T1000 (cell line): ENCODE measurements around the gene ZNF529.
"Not testable (repeated sequence)": the region's sequence is repeated elsewhere in the genome, so short reads cannot be mapped to it uniquely, and the experiment has no call there.

Source experiments
- DNase-seq: peaks from one replicate; lab custom pipeline; 2025; ENCODE audit warnings: mixed read lengths; lab: John Stamatoyannopoulos, UW

The ZNF529 gene

DNA sequence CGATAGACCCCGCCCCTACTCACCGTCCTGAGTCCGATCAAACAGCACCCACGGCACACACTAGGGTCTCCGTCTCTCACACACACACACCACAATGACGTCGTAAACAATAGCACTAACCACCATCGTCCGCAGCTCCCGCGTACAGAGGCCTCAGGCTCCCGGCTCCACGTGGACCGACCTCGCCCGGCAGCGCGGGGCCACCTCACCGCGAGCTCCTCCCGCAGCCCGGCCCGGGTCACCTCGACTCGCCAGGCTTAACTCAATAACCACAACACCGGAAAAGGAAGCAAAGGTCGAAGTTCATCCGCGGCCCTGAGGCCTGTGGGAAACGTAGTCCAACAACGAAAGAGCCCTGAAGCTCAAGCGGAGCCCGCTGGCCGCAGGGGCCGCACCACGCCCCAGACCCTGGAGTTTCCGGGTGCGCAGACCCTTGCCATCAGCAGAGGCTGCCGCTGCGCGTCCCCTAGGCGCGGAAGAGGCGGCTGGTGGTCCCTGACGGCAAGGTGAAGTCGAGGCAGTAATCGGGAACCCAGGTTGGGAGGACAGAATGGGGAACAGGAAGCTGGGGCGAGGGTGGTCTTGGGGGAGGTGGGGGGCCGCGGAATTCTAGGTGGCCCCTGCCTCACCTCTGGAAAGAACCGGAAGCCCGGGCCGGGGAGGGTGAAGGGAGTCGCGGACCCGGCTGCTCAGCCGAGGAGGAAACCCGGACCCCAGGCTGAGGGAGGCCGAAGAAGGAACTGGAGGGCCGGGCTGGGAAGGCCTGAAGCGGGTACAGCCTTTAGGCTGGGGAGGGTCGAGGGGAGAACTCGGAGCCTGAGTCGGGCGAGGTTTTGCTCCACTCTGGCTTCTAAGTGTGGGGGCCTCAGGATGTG is at the start of gene ZNF529:
Gene ZNF529 (minus strand): TSS at position 273 of the 875 bp plus-strand sequence. CDS start 946 bp downstream, outside the sequence.
- DNase-seq: peak; percentile 75

DNA sequence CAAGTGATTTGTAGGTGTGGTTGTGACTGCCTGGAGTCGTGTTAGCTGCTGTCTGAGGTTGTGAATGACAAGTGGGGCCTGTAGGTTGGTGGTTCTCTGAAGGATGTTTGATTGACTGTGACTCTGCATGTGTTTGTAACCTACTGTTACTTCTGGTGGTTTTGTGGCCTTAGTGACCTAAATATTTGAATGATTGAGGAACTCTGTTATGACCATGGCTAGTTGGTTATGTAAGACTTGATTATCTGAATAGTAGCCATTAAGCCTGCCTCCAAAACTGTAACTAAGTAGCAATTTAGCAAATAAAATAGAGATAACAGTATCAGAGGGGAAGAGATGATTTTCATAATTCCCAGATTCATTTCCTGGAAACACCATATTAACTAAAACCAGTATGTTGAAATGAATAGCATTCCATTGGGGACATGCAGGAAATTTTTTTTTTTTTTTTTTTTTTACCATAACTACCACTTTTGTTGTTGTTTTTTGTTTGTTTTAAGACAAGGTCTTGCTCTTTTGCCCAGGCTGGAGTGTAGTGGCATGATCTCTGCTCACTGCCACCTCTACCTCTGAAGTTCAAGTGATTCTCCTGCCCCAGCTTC is 32.9 kb upstream of the ZNF529 start:
- no peak for DNase-seq

GRCh38 chr19:36605101-36605876 is 32.2 kb upstream of the ZNF529 start, which contains the start of gene ZNF382:
Gene ZNF382 (plus strand): TSS chr19:36605313. CDS start chr19:36609915, 4,602 bp downstream.
- DNase-seq: peak; percentile 83

GRCh38 chr19:36604656-36605100 is 31.6 kb upstream of the ZNF529 start:
- peak; percentile 68 for DNase-seq

- DNase-seq: not testable (repeated sequence)
These were observed 29.6 kb upstream of the ZNF529 start for GRCh38 chr19:36602681-36603080.

DNA sequence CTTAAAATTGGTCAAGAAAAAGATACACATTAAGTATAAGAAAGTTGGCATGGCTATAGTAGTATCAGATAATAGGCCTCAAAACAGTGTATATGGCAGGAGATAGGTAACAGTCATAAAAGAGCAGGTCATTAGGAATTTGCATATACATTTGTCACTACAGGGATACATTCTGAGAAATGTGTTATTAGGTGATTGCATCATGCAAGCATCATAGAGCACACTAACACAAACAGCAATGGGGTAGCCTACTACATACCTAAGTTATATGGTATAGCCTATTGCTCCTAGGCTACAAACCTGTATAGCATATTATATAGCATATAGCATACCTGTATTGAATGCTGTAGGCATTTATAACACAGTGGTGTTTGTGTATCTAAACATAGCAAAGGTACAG is 6.2 kb upstream of the ZNF529 start:
- DNase-seq: no peak

GRCh38 chr19:36577271-36577996 is 4.3 kb upstream of the ZNF529 start:
- DNase-seq: no peak

DNA sequence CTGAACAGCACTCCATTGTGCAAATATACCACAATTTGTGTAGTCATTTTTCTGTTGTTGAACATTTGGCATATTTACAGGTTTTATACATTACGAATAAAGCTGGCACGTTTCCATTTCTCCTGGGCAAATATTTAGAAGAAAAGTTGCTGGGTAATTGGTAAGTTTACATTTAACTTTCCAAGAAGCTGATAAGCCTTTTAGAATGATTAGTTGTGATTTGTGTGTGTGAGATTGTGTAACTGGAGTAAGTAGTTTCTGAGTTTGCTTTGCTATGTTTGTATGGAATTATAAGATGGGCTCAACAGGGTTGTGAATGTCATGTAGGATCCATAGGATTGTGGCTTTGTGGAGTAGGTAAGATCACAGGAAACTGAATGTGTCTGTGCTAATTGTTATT is 1.6 kb upstream of the ZNF529 start:
- DNase-seq: no peak

- DNase-seq: no peak
These were observed 1.0 kb upstream of the ZNF529 start for GRCh38 chr19:36573895-36574720.

- DNase-seq: no peak
These were observed 486 bp downstream of the ZNF529 start for GRCh38 chr19:36572593-36573019.

DNA sequence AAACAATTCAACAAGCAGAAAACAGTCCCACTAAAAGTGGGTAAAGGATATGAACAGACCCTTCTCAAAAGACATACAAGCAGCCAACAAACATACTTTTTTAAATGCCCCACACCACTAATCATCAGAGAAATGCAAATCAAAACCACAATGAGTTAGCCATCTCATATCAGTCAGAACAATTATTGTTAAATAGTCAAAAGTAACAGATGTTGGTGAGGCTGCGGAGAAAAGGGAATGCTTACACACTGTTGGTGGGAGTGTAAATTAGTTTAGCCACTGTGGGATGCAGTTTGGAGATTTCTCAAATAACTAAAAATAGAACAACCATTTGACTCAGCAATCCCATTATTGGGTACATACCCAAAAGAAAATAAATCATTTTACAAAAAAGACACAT is 8.7 kb downstream of the ZNF529 start:
- no peak for DNase-seq

DNA sequence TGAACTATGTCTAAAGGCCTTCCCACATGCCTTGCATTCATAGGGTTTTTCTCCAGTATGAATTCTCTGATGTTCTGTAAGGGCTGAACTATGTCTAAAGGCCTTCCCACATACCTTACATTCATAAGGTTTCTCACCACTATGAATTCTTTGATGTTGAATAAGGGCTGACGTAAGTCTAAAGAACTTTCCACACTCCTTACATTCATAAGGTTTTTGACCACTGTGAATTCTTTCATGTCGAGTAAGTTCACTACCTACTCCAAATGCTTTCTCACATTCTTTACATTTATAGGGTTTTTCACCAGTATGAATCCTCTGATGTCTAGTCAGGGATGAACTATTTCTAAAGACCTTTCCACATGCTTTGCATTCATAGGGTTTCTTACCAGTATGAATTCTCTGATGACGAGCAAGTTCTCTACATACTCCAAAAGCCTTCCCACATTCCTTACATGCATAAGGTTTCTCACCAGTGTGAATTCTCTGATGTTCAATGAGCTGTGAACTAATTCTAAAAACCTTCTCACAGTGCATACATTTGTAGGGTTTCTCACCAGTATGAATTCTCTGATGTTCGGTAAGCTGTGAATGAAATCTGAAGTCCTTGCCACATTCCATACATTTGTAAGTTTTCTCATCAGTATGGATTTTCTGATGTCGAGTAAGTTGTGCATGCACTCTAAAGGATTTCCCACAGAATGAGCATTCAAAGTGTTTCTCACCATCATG is 25.9 kb downstream of the ZNF529 start:
- DNase-seq: no peak

GRCh38 chr19:36528921-36529518 is 44.1 kb downstream of the ZNF529 start:
- no peak for DNase-seq

DNA sequence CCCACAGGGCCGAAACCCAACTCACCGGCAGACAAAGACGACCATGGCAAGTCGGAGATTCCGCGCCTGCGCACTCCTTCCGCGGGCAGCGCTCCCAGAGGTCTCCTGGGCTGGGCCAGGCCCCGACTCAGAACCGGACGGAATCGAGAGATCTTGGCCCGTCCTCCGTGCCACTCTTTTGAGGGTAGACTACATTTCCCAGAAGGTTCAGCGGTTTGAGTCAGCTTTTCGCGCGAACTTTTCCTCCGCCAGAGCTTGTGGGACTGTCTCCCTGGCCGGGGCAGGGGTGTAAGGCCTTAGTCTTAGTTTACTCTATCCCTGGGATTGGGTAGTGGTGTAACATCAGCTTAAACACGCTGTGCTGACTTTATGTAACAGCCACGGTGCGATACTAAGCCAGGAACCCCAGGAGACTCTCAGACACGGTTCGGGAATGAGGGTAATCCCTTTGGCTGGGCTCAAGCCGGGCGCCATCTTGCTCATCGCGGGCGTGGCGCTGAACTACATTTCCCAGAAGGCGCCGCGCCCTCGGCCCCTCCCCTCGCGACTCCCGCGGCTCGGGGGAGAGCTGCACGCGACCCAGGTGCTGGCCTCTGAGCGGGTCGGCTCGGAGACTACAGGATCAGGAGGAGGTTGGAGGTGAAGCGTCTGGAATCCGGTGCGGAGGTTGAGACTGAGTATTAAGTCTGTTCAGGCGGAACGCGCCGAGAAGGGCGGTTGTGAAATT is 44.7 kb downstream of the ZNF529 start, which contains the start of gene ZNF260:
Gene ZNF260 (minus strand): TSS at position 78 of the 727 bp plus-strand sequence. CDS start 13,033 bp downstream, outside the sequence.
- peak; percentile 91 for DNase-seq

GRCh38 chr19:36527873-36528193 is 45.3 kb downstream of the ZNF529 start:
- no peak for DNase-seq

- DNase-seq: no peak
These were observed 45.8 kb downstream of the ZNF529 start for GRCh38 chr19:36527341-36527740.

DNA sequence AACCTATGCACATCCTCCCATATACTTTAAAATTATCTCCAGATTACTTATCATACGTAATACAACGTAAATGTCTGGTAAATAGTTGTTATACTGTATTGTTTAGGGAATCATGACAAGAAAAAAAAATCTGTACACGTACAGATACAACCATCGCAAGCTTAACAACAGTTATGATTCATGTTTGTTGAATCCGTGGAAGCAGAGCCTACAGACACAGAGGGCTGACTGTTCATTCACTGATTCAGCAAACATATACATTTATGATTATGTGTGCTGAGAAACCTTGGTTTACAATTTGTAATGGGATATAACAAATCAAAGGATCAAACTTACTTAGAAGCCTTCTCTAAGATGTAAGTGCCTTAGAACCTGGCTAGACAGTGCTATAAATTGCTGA is 46.5 kb downstream of the ZNF529 start:
- no peak for DNase-seq

- no peak for DNase-seq
These were observed 48.5 kb downstream of the ZNF529 start for GRCh38 chr19:36524617-36525016.
